K562 treated with DMSO at 1 percent for 4 hours (cell line): ENCODE data around the gene DNHD1. TPM values are rescaled to one million over a fixed set of nuclear protein-coding genes. Genes with fewer than 3 reads are reported as not detected.

ENCODE experiments used
- total RNA-seq: library from RNA; unstranded; fragments of 300-600 nt; gene quantifications from 2 replicates; pipeline ENCODE4 v1.2.3, GENCODE V29; 2022; ENCODE audit not compliant: insufficient read depth

The DNHD1 gene, protein sequence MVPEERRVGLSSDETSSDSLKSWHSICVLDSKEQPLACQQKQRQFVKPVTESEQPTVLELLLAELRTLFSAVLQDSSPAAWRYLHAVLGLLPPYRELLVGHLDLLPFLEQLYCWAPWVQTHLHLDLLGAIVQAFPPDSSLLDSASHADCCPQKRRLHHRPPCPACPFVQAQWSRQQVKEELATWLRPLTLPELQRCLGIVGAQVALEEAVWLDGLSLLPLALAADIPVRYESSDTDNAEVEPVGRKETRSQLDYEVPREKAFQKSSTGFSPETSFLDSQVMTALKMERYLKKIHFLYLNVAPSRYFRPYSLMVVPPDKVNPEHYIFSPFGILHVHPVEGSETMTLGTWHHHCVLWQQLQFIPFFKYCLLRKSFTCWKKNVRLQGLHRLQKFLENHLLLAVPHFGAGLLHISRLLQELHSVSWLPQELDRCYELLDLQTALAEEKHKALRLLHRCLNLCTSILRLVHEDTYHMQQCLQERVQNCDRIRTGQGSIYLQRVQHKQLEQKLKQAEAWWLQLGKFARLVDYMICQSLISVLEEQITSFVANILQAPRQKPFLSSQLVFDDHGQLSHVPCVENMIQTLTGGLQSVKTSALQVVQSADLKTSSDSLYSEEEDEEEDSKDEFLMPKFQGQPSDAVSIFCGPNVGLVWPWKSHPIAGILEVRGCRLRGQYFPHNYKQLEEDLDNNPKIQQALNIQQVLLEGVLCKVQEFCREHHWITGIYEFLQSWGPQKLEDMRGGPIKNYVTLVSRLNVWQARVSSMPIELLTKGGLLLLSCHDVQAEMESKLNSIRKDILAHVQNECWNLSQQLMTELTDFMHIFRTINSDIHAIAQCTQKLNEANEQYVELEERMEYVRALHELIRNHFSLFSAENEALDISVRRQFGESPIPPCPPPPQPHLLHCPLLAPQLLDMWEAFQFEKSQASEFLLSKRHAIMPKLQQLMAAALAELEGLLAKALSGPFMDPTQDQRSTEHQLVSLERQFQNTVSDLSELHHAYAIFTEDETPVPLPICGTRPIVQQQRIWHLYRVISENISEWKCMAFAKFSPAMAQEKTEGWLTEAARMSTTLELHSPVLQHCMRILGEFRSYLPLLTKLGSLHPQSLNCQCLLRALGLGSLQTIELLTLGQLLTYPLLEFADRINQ (N-terminal part only)
- 7.1 and 11.1 TPM in 2 replicates for total RNA-seq

GRCh38 chr11:6497069-6497839, at the start of gene DNHD1:
Gene DNHD1 (plus strand): TSS chr11:6497280. CDS start chr11:6498216, 936 bp downstream.

DNA sequence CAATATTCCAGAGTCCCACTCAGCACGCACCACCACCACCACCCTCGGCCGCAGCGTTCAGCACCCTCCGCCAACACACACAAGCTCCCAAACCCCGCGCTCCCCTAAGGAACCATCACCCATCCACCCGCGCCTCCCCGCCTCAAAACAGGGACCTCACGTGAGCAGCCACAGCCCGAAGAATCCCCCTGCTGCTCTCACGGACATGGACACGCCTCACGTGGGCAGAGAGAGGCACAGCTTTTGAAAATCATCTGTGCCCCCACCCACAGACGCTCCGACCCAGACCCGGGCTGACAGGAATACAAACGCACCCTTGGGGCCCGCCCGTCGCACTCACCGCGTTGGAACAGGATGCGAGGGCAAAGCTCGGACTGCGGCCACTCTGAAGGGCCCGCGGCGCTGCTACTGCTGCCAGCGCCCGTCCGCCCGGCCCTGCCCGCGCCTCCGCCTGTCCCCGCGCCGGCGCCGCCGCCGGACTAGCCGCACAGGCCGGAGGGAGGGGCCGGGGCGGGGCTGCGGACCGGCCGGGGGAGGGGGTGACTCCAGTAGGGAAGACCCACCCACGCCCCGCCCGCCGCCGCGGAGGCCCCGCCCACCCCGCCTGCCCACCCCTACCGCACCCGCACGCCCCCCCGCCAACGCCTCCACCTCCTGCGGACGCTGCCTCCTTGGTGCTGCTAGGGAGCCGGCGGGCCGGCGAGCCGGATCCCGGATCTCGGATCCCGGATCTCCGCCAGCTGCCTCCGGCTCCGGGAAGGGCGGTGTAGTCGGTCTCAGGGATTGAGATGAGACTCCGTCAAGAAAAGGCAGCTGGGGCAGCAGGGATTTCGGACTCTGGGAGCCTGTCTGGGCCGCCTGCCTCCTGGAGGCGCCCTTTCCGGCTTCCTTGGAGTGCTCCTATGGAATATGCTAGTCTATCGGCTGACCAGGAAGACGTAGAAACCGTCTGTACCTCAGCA, 23.3 kb upstream of the DNHD1 start, which contains the start of gene TRIM3:
TSS of gene TRIM3 (minus strand) at position 491 of the 962 bp plus-strand sequence. CDS start 8,246 bp downstream, outside the sequence.

GRCh38 chr11:6481012-6481923, 15.8 kb upstream of the DNHD1 start, which contains the start of the genes ARFIP2 and TIMM10B:
Gene ARFIP2 (minus strand): TSS chr11:6481331. CDS start chr11:6480421, 910 bp downstream.
Gene TIMM10B (plus strand): TSS chr11:6481501. CDS start chr11:6481517, 16 bp downstream.

DNA sequence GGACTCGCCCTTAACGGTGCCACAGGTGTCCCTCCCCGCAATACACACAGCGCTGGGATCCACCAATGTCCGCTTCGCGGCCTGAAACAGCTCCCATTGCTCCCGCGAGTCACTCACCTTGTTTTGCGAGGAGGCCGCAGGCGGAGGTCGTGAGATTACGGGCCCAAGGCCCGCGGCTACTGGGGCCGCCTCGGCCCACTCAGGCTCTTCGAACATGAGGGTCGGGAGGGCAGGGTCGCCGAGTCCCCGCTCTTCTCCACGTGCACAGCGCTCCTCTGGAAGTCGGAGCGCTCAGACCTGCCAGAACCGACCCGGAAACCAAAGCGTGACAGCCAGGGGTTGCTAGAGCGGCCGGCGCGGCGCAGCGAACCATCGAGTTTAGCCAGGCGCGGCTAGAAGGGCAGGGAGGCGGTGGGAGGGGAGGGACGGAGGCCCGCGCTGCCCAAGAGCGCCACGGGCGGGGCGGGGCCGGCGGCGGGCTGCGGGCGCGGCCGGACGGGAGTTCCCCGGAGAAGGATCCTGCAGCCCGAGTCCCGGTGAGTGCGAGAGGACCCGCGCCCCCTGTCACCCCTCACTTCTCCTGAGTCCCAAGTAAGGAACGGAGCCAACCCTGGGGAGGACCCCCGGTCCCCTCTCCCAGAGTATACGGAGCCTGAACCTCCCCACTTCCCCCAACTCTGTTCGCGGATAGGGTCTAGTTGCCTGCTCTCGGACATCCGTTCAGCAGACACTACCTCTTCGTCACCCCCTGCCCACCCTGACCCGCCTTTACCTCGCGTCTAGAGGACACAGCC, 106.4 kb downstream of the DNHD1 start, which contains the start of the genes ILK and RRP8:
TSS of gene ILK (plus strand) at position 488 of the 794 bp plus-strand sequence. CDS start 498 bp downstream, outside the sequence.
TSS of gene RRP8 (minus strand) at position 330 of the 794 bp plus-strand sequence. CDS start at position 216, 114 bp downstream.

GRCh38 chr11:6612213-6613041, 115.3 kb downstream of the DNHD1 start, which contains the start of gene TAF10:
Gene TAF10 (minus strand): TSS chr11:6612216. CDS start chr11:6612189, 27 bp downstream.

GRCh38 chr11:6619004-6619745, 122.1 kb downstream of the DNHD1 start, which contains the start of gene TPP1:
Gene TPP1 (minus strand): TSS chr11:6619422. CDS start chr11:6619400, 22 bp downstream.

Other genes starting within 250 kb of the DNHD1 start
- not detected in 2 replicates for gene CCKBR, start 237.4 kb upstream of the DNHD1 start, total RNA-seq
- gene CAVIN3, start 176.8 kb upstream of the DNHD1 start, total RNA-seq, result not detected in 2 replicates
- 28.6 and 35.2 TPM in 2 replicates for gene SMPD1, start 106.8 kb upstream of the DNHD1 start, total RNA-seq
- gene APBB1, start 78.2 kb upstream of the DNHD1 start, total RNA-seq, result 1.3 and 1.5 TPM in 2 replicates
- gene HPX, start 56.3 kb upstream of the DNHD1 start, total RNA-seq, result 1.7 and 3.1 TPM in 2 replicates
- gene TRIM3, start 23.3 kb upstream of the DNHD1 start, total RNA-seq, result 6.6 and 9.5 TPM in 2 replicates
- gene ARFIP2, start 15.9 kb upstream of the DNHD1 start, total RNA-seq, result 37.9 and 40.8 TPM in 2 replicates
- 14.6 and 18.5 TPM in 2 replicates for gene TIMM10B, start 15.8 kb upstream of the DNHD1 start, total RNA-seq
- 10.7 and 15.2 TPM in 2 replicates for gene RRP8, start 106.3 kb downstream of the DNHD1 start, total RNA-seq
- gene ILK, start 106.5 kb downstream of the DNHD1 start, total RNA-seq, result 108 and 115 TPM in 2 replicates
- gene TAF10, start 114.9 kb downstream of the DNHD1 start, total RNA-seq, result 81.9 and 99.0 TPM in 2 replicates
- gene TPP1, start 122.1 kb downstream of the DNHD1 start, total RNA-seq, result 122 and 151 TPM in 2 replicates
- 0.23 and 0.38 TPM in 2 replicates for gene DCHS1, start 158.5 kb downstream of the DNHD1 start, total RNA-seq
- 35.8 and 45.4 TPM in 2 replicates for gene MRPL17, start 186.1 kb downstream of the DNHD1 start, total RNA-seq